LNCAP (cell line): Measurements from ENCODE around the gene PLOD1.

Experiments
- TF ChIP-seq, protein P1 (sequence below): fragments of 450-650 bp; IDR thresholded peaks from 2 replicates; pipeline ENCODE4 v1.5.1; 2017; ENCODE audit warnings: mild to moderate bottlenecking

PLOD1 gene

DNA sequence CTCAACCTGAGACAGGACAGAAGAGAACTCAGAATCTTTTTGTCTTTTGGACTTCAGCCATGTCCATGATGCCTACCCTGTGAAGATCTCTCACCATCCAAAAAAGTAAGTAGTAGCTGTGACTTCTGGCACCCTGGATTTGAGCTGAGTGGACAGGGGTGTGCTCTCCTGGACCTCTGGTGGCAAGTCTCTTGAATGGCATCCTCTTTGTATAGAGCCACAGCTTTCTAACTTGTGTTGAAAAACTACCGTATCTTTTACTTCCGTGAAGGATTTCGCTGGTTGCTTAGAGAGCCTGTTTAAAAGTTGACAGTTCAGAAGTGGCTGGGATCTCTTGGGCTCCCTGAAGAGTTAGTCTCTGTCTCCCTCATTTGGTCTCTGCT lies 47.5 kb downstream of the PLOD1 start:
- TF ChIP-seq, protein P1, sequence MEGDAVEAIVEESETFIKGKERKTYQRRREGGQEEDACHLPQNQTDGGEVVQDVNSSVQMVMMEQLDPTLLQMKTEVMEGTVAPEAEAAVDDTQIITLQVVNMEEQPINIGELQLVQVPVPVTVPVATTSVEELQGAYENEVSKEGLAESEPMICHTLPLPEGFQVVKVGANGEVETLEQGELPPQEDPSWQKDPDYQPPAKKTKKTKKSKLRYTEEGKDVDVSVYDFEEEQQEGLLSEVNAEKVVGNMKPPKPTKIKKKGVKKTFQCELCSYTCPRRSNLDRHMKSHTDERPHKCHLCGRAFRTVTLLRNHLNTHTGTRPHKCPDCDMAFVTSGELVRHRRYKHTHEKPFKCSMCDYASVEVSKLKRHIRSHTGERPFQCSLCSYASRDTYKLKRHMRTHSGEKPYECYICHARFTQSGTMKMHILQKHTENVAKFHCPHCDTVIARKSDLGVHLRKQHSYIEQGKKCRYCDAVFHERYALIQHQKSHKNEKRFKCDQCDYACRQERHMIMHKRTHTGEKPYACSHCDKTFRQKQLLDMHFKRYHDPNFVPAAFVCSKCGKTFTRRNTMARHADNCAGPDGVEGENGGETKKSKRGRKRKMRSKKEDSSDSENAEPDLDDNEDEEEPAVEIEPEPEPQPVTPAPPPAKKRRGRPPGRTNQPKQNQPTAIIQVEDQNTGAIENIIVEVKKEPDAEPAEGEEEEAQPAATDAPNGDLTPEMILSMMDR = peak; percentile 37; the same call in 1 of the 2 replicates

DNA sequence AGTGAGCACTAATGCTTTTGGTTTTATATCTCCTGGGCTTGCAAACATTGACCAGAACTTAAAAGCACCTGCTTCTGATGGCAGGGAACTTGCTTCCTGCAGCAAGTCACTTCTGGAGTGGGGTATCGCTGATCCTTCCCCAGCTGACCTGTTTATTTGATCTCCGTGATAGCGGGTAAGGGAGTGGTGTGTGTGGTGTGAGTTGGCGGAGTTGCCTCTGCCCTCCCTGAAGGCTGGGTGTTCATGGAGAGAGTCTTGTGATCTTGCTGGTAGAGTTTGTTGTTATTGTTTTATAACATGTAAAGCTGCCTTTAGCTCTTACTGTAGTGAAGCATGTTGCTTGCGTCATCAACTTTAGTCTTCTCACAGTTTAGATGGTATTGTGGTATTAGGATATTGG lies 49.6 kb downstream of the PLOD1 start:
- TF ChIP-seq, protein P1 = no peak

DNA sequence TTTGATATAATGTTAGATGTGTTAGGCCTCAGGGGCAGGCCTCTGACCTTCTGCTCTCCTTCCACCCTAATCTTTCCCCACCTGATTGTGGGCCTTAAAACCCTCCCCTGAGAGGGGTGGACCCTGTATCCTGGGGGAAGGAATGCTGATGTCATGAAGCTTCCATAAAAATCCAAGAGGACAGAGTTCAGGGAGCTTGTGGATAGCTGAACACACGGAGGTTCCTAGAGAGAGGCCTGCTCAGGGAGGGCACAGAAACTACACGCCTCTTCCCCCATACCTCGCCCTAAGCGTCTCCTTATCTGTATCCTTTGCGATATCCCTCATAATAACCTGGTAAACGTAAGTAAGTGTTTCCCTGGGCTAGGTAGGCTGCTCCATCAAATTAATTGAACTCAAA lies 50.1 kb downstream of the PLOD1 start:
- TF ChIP-seq, protein P1 = no peak

DNA sequence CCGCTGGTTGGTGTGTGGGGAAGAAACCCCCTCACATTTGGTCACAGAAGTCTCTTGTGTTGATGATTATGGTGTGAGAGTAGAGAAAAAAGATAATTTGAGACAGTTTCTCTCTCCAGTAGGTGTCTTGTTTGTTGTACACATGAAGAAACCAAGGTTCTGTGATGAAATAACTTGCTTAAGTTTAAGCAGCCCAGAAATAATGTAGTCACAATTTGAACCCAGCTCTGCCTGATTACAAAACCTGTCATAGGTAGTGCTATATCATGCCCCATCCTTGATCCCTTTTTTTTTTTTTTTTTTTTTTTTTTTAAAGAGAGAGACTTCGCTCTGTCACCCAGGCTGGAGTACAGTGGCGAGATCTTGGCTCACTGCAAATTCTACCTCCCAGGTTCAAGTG lies 50.7 kb downstream of the PLOD1 start:
- TF ChIP-seq, protein P1 = no peak

DNA sequence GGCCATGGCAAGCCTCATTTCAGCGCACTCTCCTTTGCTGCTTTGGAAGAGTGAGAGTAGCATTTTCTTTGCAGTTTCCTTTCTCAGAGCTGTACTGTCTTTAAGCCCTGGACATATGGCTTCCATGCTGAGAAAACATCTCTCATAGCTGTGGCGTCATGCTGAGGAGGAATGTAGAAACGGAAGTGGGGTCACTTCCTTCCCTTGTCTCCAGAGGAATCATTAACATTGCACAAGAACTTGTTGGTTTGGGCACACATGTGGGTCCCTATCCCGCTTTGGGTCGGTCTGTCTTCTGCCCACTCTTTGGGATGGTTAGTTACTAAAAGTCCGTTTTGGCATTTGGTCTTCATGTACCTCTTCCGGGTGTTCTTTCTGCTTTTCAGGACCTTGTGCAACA lies 51.3 kb downstream of the PLOD1 start:
- TF ChIP-seq, protein P1 = no peak

DNA sequence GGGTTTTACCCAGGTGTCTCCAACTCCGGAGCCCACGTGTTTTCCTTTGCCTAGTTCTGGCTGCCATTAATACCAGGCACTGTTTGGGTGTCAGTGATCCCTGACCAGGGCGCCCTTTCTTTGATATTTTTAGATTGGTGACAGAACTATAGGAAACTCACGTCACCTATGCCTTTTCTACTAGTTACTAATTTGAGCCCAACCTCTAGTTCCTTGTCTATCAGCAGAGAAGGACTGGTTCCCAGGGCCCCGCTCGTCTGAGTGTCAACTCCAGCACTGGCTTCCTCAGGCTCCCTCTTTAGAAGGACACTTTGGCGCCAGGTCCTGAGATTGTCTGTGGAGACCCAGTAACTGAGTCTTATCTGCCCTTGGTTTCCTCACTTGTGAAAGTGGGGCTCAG lies 55.2 kb downstream of the PLOD1 start:
- TF ChIP-seq, protein P1 = no peak

DNA sequence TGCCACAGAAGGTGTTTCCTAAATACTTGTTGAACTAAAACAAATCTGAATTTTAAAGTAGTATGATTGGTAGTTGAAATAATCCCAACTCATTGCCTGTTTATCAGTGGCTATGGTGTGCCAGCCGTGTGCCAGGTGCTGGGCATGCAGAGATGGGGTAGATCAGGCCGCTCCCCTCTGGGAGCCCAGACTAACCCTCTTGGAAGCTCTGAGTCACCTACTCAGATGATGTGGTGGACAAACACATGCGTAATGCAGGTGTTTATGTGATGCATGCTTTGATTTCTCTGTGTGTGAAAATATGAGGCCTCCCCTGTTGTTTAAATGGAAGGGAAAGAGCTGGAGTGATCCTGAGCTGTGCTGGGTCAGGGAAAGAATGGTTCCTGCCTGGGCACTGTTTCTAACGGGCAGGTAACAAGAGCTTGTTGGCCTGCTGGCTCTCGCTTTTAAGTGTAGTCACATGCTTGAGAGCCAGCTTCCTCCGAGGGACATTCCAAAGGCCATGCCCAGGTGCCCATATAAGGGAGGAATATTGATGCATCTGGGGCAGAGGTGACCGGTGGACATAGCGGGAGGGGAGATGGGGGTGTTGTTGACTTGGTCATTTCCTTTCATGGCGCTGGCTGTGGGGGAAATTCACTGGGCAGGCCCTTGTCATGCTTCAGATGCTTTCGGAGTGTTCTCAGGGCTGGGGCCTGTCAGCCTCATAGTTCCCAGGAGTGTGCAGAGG lies 56.0 kb downstream of the PLOD1 start:
- TF ChIP-seq, protein P1 = no peak
